Measurements from ENCODE around the gene MRPS34.
"Not testable (repeated sequence)": the region's sequence is repeated elsewhere in the genome, so short reads cannot be mapped to it uniquely, and the experiment has no call there.

Gene MRPS34

DNA sequence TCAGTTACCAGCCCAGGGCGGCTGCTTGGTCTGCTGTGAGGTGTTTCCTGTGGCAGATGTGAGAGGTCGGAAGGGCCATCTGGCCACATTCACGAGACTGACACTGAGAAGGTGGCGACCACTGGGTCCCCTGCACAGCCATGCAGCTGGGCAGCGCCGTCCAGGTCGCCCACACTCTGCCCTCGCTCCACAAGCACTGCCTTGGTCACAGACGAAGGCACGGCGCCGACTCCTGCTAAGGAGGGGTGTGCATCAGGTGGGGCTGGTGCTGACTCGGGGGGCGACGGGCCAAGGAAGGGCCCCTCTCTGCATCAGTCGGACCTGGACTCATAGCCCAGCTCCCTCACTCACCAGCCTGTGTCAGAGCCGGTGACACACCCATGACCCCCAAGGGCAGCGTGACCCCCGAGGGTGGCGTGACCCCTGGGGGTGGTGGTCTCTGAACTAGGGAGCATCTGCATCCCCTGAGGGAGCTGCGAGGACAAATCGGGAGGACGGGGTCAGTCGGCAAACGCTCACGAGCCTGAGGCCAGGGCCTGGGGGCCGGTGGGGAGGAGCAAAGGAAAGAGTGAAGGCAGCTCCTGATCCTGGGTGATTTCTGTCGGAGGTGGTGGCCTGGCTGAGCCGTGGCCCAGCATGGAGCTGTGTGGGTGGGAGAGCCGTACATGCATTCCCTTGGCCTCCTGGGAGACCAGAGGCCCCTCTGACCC is 32.0 kb downstream of the MRPS34 start:
- no peaks in the 10 kb centered on the region for H3K9me3 ChIP-seq
- intact Hi-C loops (cut with DNase I; ENCODE audit: low total_unique reads): no loop called here
- TF ChIP-seq, protein P1, sequence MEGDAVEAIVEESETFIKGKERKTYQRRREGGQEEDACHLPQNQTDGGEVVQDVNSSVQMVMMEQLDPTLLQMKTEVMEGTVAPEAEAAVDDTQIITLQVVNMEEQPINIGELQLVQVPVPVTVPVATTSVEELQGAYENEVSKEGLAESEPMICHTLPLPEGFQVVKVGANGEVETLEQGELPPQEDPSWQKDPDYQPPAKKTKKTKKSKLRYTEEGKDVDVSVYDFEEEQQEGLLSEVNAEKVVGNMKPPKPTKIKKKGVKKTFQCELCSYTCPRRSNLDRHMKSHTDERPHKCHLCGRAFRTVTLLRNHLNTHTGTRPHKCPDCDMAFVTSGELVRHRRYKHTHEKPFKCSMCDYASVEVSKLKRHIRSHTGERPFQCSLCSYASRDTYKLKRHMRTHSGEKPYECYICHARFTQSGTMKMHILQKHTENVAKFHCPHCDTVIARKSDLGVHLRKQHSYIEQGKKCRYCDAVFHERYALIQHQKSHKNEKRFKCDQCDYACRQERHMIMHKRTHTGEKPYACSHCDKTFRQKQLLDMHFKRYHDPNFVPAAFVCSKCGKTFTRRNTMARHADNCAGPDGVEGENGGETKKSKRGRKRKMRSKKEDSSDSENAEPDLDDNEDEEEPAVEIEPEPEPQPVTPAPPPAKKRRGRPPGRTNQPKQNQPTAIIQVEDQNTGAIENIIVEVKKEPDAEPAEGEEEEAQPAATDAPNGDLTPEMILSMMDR (IDR thresholded peaks at IDR 0.05): no peak

DNA sequence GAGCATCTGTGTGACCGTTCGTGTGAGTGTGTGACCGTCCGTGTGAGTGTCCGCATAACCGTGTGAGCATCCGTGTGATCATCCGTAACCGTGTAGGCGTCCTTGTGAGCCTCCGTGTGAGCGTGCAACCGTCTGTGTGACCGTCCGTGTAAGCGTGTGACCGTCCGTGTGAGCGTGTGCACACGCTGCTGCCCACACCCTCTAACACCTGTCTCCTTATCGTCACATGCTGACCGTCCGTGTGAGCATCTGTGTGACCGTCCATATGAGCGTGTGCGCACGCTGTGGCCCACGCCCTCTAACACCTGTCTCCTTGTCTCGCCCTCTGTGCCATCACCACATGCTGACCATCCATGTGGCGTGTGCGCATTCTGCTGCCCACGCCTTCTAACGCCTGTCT is 32.7 kb downstream of the MRPS34 start:
- H3K9me3 ChIP-seq: no peaks in the 10 kb centered on the region
- intact Hi-C loops (cut with DNase I; ENCODE audit: low total_unique reads): no loop called here
- H3K4me1 ChIP-seq: no peaks in the 10 kb centered on the region
- no peaks in the 10 kb centered on the region for H3K27me3 ChIP-seq
- peaks cover 15 to 50% (median 40%) of the 10 kb centered on the region in 3 donors for H3K36me3 ChIP-seq
- TF ChIP-seq, protein P1 (IDR thresholded peaks at IDR 0.05): no peak
- no peak overlapping the region for H3K4me3 ChIP-seq
- no peak overlapping the region for H3K27ac ChIP-seq
- no peak for DNase-seq

More for the DNA sequence above, 32.0 kb downstream of the MRPS34 start:
- peaks cover 15 to 57% (median 47%) of the 10 kb centered on the region in 3 donors for H3K36me3 ChIP-seq
- no peak overlapping the region for H3K4me3 ChIP-seq
- no peak for DNase-seq
- H3K4me1 ChIP-seq: no peaks in the 10 kb centered on the region
- no peak overlapping the region for H3K27ac ChIP-seq
- H3K27me3 ChIP-seq: no peaks in the 10 kb centered on the region

DNA sequence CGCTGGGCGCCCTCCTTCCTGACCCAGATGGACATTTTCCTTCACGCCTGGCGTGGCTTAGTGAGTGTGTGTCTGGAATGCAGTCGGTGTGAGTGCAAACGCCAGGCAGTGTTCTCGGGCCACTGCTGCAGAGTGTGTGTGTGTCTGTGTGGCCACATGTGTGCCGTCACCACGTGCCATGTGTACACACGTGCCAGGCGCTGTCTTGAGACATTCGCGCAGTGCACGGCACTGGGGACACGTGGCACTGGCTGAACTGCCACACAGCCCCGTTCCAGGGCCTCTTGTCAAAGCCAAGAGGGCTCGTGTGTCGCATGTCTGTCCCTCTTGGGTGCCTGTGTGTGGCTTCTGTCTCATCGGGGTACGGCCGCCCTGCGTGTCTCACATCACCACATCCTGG is 38.1 kb downstream of the MRPS34 start:
- H3K27me3 ChIP-seq: no peaks in the 10 kb centered on the region
- intact Hi-C loops (cut with DNase I; ENCODE audit: low total_unique reads): no loop called here
- no peak overlapping the region for H3K27ac ChIP-seq
- TF ChIP-seq, protein P1 (IDR thresholded peaks at IDR 0.05): no peak
- H3K36me3 ChIP-seq: peaks cover 16 to 48% (median 44%) of the 10 kb centered on the region in 3 donors
- DNase-seq: no peak
- H3K4me3 ChIP-seq: no peak overlapping the region
- no peaks in the 10 kb centered on the region for H3K4me1 ChIP-seq
- H3K9me3 ChIP-seq: no peaks in the 10 kb centered on the region

DNA sequence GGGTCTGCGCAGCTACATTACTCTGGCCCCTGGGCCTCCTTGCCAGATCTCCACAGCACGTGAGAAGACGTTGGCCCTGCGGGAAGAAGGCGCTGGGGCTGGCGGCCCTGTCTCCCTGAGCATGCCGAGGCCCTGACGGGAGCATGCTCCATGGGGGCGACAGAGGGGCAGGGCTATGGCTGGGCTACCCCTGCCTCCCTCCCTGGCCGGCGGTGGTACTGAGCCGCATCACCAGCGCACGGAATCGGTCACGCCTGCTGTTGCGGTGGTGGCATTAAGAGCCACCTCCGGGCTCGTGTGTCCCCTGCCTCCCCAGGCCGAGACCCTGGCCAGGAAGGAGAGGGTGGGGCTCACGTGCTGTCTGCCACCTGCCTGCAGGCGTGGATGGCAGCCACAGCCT is 38.8 kb downstream of the MRPS34 start:
- intact Hi-C loops (cut with DNase I; ENCODE audit: low total_unique reads): no loop called here
- no peaks in the 10 kb centered on the region for H3K27me3 ChIP-seq
- H3K4me1 ChIP-seq: no peaks in the 10 kb centered on the region
- peaks cover 22 to 55% (median 50%) of the 10 kb centered on the region in 3 donors for H3K36me3 ChIP-seq
- no peaks in the 10 kb centered on the region for H3K9me3 ChIP-seq
- H3K27ac ChIP-seq: no peak overlapping the region
- DNase-seq: no peak
- no peak overlapping the region for H3K4me3 ChIP-seq
- TF ChIP-seq, protein P1 (IDR thresholded peaks at IDR 0.05): no peak

DNA sequence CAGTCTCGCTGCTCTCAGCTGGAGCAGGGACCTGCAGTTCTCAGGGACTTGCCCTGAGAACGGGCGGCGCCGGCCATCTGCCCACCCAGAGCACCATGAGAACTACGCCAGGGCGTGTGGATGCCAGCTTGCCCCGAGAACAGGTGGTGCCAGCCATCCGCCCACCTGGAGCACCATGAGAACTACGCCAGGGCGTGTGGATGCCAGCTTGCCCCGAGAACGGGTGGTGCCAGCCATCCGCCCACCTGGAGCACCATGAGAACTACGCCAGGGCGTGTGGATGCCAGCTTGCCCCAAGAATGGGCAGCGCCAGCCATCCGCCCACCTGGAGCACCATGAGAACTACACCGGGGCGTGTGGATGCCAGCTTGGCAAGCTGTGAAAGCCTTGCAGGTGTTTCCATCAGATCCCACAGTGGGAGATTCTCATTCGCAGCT is 40.4 kb downstream of the MRPS34 start:
- H3K4me1 ChIP-seq; H3K9me3 ChIP-seq; H3K27me3 ChIP-seq; DNase-seq; H3K4me3 ChIP-seq; H3K27ac ChIP-seq; intact Hi-C loops (cut with DNase I; ENCODE audit: low total_unique reads): not testable (repeated sequence)
- H3K36me3 ChIP-seq: peaks cover 31 to 70% (median 59%) of the 10 kb centered on the region in 3 donors

DNA sequence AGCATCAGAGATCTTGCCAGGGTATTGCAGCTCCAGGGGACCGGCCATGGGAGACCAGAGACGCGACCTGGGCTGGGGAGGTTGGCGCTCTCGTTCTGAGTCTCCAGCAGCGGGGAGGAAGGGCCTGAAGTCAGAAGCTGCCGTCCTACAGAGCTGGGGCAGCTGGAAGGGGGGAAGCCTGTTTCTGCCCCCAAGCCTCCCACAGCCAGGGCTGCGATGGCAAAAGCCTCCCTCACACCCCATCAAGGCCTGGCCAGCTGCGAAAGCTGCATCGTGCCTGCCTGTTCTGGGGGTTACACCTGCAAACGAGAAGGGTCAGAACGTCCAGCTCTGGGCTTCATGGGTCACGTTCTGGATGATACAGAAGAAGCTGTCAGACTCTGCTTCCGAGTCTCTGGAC is 40.9 kb downstream of the MRPS34 start:
- Histone ChIP-seq H3K27me3 (no peaks in the 10 kb centered on the region), H3K4me3 (no peak overlapping the region), H3K4me1 (no peaks in the 10 kb centered on the region), H3K36me3 (peaks cover 32 to 75% (median 59%) of the 10 kb centered on the region in 3 donors), H3K27ac (no peak overlapping the region), H3K9me3 (no peaks in the 10 kb centered on the region)
- no peak for DNase-seq
- intact Hi-C loops (cut with DNase I; ENCODE audit: low total_unique reads): no loop called here
- TF ChIP-seq, protein P1 (IDR thresholded peaks at IDR 0.05): no peak
